Upper lobe of left lung (tissue), 4 donors: ENCODE results near the gene PLPPR1.

Experiments
- EP300 ChIP-seq, 4 donors: sonication (generic); formaldehyde crosslinking; IDR thresholded peaks; one replicate each; pipeline ENCODE4 v1.5.1; 2017; ENCODE audit warnings: antibody characterized with exemption in 4 of 4, control low read depth in 2 of 4
- POLR2A ChIP-seq, 4 donors: fragments of 450-650 bp; IDR thresholded peaks; one replicate each; pipeline ENCODE4 v1.5.1; 2016 to 2017; ENCODE audit warnings: antibody characterized with exemption in 4 of 4, mild to moderate bottlenecking in 2 of 4
- POLR2AphosphoS5 ChIP-seq, 2 donors: sonication (generic); formaldehyde crosslinking; IDR thresholded peaks; one replicate each; pipeline ENCODE4 v1.5.1; 2017; ENCODE audit warnings: antibody characterized with exemption in 2 of 2
- TF ChIP-seq, protein P1 (sequence below), 6 experiments: fragments of 450-650 bp in 4 of 6; fragments of 200-600 bp in 2 of 6; sonication (generic) in 2 of 6; IDR thresholded peaks; one replicate each; pipeline ENCODE4 v1.5.1; 2016 to 2019; ENCODE audit warnings: antibody characterized with exemption in 6 of 6

DNA sequence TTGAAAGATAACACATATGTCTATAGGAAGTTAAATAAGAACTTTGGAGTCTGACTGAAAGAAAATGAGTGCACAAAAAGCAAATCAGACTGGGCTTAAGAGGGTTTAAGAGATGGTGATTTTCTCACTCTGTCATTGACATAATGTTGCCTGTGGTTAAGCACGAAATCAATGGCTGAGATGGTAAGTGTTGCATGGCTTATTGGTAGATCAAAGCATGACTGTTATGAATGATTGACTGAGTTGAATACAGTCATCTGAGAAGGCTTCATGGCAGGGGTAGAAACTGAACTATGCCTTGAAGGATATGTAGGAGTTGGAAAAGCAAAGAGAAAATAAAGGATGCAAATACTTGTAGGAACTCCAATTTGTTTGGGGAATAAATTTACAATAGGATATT lies 136.6 kb downstream of the PLPPR1 start:
- no peak for TF ChIP-seq EP300 (IDR thresholded peaks at IDR 0.05)
- TF ChIP-seq POLR2A (IDR thresholded peaks at IDR 0.05): no peak
- TF ChIP-seq, protein P1, sequence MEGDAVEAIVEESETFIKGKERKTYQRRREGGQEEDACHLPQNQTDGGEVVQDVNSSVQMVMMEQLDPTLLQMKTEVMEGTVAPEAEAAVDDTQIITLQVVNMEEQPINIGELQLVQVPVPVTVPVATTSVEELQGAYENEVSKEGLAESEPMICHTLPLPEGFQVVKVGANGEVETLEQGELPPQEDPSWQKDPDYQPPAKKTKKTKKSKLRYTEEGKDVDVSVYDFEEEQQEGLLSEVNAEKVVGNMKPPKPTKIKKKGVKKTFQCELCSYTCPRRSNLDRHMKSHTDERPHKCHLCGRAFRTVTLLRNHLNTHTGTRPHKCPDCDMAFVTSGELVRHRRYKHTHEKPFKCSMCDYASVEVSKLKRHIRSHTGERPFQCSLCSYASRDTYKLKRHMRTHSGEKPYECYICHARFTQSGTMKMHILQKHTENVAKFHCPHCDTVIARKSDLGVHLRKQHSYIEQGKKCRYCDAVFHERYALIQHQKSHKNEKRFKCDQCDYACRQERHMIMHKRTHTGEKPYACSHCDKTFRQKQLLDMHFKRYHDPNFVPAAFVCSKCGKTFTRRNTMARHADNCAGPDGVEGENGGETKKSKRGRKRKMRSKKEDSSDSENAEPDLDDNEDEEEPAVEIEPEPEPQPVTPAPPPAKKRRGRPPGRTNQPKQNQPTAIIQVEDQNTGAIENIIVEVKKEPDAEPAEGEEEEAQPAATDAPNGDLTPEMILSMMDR (IDR thresholded peaks at IDR 0.05): no peak
- no peak for TF ChIP-seq POLR2AphosphoS5 (IDR thresholded peaks at IDR 0.05)
